ENCODE results near the gene GCNT1. TPM values are rescaled to one million over a fixed set of nuclear protein-coding genes. Genes with fewer than 3 reads are reported as not detected.
"Not testable (repeated sequence)": the region's sequence is repeated elsewhere in the genome, so short reads cannot be mapped to it uniquely, and the experiment has no call there.

The GCNT1 gene
- total RNA-seq, 1 donor from 2014 or later: 9.9 TPM

DNA sequence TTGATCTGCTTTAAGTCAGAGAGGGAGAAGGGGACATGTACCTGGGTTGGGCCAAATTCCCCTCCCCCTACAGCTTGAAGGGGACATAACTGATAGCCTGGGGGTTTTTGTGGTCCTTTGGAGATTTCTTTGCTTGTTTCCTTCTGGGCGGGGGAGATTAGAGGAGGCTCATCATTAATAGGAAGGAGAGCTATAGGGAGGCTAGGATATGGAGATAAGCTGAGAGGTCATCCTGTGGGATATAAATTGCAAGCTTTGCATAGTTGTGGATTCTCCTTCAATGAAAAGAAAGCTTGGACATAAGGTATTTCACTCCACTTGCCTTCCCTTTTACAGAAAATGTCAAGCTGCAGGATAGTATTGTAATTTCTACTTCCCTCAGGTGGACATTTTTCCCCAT lies 34.5 kb downstream of the GCNT1 start:
- not testable (repeated sequence) for DNase-seq

DNA sequence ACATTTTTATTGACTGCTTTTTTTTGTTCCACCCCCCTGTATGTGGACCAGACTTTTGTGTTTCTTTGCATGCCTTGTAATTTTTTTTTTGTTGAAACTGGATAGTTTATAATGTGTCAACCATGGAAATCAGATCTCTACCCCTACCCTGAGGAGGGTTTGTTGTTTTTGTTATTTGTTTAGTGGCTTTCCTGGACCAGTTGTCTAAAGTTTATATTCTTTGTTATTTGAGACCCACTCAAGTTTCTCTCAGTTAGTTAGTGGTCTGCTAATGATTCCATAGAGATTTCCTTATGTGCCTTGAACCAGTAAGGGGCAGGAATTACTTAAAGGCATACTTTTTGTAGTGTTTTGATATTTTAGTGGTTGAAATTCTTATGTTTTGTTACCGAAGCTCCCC lies 41.1 kb downstream of the GCNT1 start:
- no peak for DNase-seq

DNA sequence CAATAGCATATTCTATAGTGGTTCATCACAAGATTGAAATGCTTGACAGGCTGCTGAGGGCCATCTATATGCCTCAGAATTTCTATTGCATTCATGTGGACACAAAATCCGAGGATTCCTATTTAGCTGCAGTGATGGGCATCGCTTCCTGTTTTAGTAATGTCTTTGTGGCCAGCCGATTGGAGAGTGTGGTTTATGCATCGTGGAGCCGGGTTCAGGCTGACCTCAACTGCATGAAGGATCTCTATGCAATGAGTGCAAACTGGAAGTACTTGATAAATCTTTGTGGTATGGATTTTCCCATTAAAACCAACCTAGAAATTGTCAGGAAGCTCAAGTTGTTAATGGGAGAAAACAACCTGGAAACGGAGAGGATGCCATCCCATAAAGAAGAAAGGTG lies 43.8 kb downstream of the GCNT1 start:
- DNase-seq: no peak

DNA sequence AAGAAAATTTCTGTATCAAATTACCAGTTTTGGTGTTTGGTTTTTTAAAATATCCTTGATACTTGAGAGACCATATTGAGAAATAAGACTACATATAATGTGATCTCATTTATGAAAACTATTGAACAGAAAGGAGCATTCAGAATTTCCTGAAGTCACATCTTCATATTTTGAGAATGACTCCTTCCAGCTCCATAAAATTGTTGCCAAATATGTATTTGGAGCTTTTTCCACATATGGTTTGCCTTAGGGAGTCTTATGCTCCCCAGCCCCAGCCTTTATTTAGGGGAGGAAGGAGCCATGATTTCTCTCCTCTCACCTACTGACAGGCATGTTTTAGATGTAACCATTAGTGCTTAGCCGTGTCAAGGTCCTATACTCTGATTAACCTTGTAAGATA lies 51.1 kb downstream of the GCNT1 start:
- DNase-seq: no peak

DNA sequence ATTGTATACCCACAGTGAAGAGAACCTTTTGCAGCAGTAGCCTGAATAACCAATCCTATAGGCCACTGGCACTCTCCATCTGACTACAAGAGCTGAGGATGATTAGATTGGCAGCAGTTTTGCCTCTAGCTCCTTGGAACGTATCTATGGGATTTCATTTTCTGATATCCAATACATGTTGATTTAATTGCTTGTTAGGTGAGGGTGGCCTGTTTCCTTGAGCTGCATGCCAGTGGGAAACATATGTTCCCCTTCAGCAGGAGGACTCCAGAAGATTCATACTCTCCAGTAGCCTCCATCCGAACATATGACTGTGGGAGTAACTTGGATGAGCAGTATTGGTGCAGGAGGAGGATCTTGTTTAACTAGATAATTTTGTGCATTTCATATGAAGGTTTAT lies 51.5 kb downstream of the GCNT1 start:
- no peak for DNase-seq

DNA sequence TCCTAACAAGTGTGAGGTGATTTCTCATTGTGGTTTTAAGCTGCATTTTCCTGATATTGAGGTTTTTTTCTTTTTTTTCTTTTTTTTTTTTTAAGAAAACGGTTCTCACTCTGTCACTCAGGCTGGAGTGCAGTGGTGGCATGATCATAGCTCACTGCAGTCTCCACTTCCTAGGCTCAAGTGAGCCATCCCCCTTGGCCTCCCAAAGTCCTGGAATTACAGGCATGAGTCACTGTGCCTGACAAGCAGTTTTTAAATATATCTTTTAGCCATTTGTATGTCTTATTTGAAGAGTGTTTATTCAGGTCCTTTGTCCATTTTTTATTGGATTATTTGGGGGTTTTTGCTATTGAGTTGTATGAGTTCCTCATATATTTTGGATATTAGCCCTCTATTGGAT lies 53.8 kb downstream of the GCNT1 start:
- DNase-seq: no peak

DNA sequence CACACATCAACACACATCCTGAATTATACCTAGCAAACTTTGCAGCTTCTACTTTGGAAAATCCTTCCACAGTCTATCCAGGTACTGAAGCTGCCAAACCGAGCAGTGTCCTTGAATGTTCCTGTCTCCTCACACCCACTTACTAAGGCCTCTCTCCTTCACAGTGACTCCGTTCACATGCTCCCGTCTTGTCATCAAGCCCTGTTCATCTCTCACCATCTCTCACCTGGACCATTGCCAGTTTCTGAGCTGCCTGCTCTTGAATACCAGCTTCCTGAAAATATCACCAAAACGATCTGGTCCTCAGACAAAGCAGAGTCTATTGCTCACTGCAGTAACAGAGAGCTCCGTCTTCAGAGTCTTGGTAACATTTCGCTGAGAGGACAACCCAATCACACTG lies 57.4 kb downstream of the GCNT1 start:
- peak; percentile 12 for DNase-seq

DNA sequence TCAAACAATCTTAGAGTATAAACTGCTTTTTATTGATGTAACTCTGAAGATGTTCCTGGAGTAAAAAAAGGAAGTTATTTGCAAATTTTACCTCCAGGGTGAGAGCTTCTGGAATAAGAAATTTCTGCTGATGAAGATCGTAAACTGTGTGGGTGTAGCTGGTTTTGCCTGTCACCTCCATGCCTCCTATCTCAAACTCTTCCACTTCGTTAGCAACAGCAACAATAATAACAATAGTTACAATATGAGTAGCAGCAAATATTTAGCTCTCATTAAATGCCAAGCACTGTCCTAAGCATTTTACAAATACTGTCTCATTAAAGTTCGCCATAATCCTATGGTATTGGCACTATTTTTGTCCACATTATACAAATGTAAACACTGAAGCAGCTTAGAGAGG lies 57.9 kb downstream of the GCNT1 start:
- DNase-seq: no peak

DNA sequence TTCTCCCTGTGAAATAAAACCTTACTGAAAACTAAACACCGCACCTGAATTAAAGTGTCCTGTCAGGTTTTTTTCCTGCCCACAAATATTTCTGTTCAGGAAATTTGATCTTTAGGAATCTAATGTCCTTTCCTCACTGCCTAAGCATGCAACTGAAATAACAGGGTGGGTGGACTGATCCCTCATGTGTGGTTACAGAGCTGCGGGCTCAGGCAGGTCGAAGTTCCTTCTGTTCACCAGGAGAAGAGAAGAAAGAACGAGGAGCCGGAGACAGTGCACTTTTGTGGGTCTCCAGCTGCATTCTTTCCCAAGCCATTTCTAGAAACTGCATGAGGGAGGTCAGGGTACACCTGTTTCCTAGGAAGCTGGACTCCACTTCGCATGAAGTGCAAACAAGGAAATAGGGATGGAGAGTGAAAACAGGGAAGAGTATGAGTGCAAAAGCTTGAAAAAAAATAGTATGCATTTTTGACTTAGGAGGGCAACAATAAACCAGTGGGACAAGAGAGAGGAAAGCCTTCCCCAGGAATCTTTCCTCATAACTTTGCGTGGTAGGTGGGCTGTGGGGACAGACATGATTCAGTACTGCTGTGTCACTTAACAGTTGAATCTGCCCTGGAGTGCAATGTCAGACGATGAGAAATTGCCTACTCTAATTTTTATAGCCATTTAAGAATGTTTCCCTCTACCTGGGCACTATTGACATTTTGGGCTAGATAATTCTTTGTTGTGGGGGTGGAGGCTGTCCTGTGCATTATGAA lies 60.3 kb downstream of the GCNT1 start:
- DNase-seq: no peak

DNA sequence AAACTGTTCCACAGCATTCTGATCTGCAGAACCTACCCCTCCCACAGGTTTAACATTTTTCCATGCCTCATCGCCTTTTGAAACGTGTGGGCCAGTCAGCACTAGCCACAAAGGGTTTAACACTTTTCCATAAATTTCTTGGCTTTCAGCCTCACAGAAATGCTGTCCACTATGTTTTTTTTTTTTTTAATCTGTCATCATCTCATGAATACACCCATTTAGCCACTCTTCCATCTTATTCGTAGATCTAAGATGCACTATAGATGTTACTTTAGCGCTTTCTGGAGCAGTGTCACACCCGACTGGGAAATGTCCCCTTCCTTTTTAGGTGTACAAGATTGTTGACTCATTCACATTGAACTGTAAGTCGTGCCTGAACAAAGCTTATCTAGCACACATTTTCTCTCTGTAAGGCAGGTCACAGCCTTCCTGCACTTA lies 62.3 kb downstream of the GCNT1 start:
- DNase-seq: no peak

DNA sequence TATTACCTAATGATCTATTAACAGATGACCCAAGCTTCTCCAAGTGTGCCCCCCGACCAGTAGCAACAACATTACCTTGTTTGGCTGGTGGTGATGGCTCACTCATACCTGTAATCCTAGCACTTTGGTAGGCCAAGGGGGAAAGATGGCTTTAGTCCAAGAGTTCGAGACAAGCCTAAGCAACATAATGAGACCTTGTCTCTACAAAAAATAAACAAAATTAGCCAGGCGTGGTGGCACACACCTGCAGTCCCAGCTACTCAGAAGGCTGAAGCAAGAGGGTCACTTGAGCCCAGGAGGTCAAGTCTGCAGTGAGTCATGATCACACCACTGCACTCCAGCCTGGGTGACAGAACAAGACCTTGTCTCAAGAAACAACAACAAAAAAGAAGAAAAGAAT lies 62.9 kb downstream of the GCNT1 start:
- no peak for DNase-seq

DNA sequence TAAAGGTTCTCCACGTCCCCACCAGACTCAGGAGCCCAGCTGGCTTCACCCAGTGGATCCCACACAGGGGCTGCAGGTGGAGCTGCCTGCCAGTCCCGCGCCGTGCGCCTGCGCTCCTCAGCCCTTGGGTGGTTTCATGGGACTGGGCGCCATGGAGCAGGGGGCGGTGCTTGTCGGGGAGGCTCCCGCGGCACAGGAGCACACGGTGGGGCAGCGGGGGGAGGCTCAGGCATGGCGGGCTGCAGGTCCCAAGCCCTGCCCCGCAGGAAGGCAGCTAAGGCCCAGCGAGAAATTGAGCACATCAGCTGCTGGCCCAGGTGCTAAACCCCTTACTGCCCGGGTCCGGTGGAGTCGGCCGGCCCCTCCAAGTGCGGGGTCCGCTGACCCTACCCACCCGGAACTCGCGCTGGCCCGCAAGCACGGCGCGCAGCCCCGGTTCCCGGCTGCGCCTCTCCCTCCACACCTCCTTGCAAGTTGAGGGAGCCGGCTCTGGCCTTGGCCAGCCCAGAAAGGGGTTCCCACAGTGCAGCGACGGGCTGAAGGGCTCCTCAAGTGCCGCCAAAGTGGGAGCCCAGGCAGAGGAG lies 64.7 kb downstream of the GCNT1 start:
- DNase-seq: not testable (repeated sequence)

DNA sequence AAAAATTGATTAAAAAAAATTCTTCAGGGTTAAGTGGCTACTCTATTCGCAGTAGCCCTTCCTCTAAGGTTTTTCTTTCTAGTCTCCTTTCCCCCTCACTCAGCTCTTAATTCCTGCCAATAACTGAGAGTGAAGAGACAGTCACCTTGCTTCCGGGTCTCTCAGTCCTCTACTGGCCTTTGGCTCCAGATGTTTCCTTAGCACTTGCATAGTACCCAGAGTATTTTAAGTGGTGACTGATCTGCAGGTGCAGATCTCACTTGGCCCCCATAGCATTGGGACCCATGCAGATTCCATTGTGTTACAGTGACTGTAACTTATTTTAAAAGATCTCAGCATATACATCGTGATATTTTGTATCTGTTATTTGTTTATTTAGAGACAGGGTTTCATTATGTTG lies 66.2 kb downstream of the GCNT1 start:
- no peak for DNase-seq

DNA sequence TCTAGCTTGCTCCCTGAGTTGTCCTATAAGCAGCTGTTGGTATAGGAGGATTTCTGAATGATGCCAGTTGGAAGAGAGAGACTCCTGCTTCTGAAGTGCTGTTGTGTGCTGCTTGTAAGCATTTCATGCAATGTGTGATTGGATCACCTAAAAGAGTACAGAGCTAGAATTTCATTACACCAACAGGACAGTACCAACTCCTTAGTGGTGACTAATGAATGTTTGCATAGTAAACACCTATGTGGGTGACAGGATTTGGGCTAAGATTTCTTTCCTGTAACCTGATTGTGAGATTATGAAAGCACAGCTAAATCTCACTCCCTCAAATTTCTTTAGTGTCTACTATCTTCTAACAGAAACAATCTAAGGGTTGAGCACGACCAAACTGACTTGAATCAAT lies 67.0 kb downstream of the GCNT1 start:
- DNase-seq: no peak

DNA sequence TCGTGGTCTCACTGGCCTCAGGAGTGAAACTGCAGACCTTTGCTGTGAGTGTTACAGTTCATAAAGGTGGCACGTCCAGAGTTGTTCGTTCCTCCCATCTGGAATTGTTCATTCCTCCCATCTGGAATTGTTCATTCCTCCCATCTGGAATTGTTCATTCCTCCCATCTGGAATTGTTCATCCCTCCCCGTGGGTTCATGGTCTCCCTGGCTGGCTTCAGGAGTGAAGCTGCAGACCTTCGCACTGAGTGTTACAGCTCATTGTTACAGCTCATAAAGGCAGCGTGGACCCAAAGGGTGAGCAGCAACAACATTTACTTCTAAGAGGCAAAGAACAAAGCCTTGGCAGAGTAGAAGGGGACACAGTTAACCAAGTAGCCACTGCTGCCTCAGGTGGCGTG lies 69.1 kb downstream of the GCNT1 start:
- no peak for DNase-seq

DNA sequence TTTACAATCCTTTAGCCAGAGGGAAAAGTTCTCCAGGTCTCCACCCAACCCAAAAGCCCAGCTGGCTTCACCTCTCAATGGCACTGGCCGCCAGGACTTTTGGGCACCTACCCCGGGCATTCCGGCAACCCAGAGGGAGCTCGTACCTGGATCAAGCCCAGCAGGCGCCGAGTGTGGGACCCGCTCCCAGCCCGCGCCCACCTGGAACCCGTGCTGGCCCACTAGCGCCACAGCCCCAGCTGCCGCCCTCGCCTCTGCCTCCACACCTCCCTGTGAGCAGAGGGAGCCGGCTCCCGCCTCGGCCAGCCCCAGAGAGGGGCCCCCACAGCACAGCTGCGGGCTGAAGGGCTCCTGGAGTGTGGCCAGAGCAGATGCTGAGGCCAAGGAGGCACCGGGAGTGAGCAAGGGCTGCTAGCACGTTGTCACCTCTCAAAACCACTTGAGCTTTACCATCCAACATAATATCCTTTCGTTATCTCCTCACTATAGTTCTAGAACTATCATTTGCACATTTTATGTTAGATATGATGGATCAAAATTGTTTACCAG lies 69.7 kb downstream of the GCNT1 start:
- DNase-seq: no peak

DNA sequence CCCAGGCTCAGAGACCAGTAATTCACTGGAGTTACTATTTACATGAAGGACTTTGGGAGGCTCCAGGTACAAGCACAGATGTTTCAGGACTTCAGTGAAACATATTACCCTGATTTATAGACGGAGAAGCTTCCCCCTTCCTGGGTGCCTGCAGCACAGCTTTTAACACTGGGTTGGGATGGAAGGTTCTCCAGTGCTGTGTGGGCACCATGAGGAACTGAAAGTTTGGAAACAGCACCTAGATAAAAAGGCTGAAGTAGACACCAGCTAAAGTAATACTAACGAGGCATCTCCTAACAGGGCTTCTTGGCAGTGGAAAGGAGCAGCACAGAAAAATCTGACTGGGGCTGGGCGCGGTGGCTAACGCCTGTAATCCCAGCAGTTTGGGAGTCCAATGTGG lies 70.7 kb downstream of the GCNT1 start:
- no peak for DNase-seq

DNA sequence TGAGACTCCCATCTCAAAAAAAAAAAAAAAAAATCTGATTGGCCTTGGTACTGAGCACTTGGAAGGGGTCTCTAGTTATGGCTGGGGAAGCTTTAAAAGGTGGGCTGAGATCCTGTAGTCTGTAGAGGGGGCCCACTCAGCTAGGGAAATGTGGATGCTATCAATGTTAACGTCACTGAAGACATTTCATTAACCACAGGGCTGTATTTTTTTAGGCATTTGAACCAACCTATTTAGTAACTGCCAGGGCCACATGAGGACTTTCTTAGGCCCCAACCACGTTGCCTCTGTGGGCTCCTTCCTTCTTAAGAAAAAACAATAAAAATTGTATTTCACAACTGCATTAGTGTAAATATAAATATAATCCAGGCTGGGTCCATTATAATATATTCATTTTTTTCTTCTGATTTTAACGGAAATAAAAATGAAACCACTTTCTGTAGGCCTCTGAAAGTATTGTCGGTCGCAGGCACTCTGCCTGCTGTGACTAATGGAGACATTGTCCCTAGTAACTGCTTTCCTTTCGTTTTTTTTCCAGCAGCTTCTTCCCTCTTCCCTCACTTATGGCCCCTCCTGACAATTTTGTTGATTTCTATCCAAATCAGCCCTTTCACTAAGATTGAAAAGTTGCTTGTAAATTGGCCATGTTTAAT lies 71.6 kb downstream of the GCNT1 start:
- no peak for DNase-seq

DNA sequence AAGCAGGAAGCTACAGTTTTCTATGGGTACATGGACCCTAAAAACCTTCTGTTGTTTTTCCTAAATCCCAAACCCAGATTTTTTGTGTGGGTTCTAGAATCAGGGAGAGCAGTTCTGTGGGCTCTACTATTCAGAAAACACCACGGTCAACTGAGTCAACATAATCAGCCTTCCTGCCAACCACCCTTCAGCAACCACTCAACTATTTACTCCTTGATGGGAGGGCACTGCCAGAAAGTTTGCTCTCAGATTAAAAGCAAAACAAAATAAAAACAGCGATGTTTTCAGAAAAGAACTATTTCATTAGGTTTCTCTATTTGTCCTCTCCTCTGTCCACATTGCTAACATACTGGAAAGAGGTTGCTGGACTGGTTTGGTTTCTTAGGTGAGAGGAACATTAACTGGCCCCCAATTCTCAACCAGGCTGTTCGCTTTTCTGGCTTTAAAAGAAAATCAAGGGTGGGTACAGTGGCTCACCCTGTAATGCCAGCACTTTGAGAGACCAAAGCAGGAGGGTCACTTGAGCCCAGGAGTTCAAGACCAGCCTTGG lies 72.3 kb downstream of the GCNT1 start:
- no peak for DNase-seq

DNA sequence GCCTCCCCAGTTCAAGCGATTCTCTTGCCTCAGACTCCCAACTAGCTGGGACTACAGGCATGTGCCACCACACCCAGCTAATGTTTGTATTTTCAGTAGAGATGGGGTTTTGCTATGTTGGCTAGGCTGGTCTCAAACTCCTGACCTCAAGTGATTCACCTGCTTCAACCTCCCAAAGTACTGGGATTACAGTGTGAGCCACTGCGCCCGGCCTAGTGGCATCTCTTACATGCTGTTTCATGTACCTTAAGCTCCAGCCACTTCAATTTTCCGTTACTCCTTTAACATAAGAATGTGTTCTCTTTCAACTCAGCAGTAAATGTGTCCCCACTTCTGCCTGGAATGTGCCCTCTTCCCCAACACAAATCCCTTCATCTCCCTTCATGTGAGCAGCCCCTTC lies 73.9 kb downstream of the GCNT1 start:
- DNase-seq: not testable (repeated sequence)

DNA sequence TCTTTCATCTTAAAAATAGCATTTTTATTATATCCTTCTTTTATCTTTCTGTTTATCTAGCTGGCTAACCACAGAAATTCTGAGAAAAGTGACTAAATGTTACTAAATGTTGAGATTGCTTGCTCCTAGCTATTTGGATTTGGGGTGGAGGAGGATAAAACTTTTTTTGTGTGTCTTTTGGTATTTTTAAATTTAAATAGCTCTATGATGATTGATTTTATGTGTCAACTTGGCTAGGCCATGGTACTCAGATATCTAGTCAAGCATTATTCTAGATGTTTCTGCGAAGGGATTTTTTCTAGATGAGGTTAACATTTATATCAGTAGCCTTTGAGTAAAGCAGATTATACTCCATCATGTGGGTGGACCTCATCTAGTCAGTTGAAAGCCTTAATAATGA lies 75.0 kb downstream of the GCNT1 start:
- no peak for DNase-seq

DNA sequence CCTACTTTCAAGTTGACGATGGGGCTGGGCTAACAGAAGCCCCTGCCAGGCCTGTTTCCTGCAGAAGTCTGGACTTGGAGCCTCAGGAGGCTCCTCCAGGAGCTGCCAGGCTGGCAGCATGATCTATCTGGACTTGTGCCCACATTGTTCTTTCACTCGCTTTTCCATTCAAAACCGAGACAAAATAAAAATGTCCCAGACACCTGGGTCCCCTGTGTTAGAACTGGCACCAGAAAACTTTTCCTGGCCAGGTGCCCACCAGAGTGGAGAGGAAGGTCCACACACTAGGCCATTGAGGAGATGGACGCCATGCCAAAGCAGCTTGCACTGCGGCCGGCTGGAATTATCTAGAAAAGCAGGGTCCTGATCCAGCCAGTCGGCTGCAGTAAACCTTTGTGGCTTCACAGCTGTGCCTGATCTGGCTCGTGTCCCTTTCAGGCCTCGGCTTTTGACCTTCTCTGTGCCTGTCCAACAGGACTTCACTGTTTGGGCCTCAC lies 78.2 kb downstream of the GCNT1 start:
- DNase-seq: peak; percentile 51

DNA sequence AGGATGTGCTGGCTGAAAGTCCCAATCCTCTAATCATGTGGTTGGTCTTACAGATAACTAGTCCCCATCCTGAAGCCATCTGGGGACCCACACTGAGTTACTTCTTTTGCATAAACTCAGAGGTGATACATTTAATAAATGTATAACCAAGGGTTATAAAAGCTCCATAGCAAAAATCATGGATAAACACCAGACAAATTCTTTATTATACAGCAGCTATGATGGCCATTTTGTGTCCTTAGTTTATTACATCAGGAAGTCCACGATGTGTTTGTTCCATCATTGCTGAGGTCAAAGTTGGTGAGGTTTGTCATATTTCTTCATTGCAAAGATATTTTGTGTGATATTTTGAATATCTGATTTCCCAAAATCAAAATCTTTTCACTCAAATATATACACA lies 80.2 kb downstream of the GCNT1 start:
- no peak for DNase-seq
